SK-N-SH treated with all-trans-retinoic acid at 6 μM for 48 hours (cell line): ENCODE results near the gene KRTAP5-2.

ENCODE experiments used
- ATAC-seq: fragments of 200-7000 bp; cut with Tn5 transposase; 3 replicates; pipeline ENCODE4 v1.9.1; 2020; ENCODE audit warnings: mild to moderate bottlenecking, moderate library complexity
- BACH2 ChIP-seq: fragments of 250-450 bp; sonication (Bioruptor Pico); IDR thresholded peaks from 2 replicates; pipeline ENCODE4 v1.9.0; 2021; ENCODE audit warnings: mild to moderate bottlenecking, borderline replicate concordance
- CREB5 ChIP-seq: fragments of 250-450 bp; sonication (Bioruptor Pico); IDR thresholded peaks from 2 replicates; pipeline ENCODE4 v1.5.1; 2020; ENCODE audit warnings: low read depth, mild to moderate bottlenecking, moderate library complexity
- CSDC2 ChIP-seq: fragments of 250-450 bp; sonication (Bioruptor Pico); IDR thresholded peaks from 2 replicates; pipeline ENCODE4 v1.5.0; 2020; ENCODE audit warnings: mild to moderate bottlenecking, moderate library complexity
- GLIS3 ChIP-seq: fragments of 250-450 bp; sonication (Bioruptor Pico); IDR thresholded peaks from 2 replicates; pipeline ENCODE4 v1.5.0; 2020; ENCODE audit warnings: mild to moderate bottlenecking, moderate library complexity
- ISL1 ChIP-seq: fragments of 250-450 bp; sonication (Bioruptor Pico); IDR thresholded peaks from 2 replicates; pipeline ENCODE4 v2.1.2; 2022; ENCODE audit warnings: mild to moderate bottlenecking, moderate library complexity
- OSR1 ChIP-seq: fragments of 250-450 bp; sonication (Bioruptor Pico); IDR thresholded peaks from 2 replicates; pipeline ENCODE4 v1.8.0; 2022; ENCODE audit warnings: moderate library complexity, mild to moderate bottlenecking, inconsistent platforms
- SNAI2 ChIP-seq: fragments of 250-450 bp; sonication (Bioruptor Pico); IDR thresholded peaks from 2 replicates; pipeline ENCODE4 v1.5.0; 2020; ENCODE audit warnings: mild to moderate bottlenecking, moderate library complexity
- TCF4 ChIP-seq: fragments of 250-450 bp; sonication (Bioruptor Pico); IDR thresholded peaks from 2 replicates; pipeline ENCODE4 v1.8.0; 2021; ENCODE audit warnings: mild to moderate bottlenecking, moderate library complexity, borderline replicate concordance
- ZC3H10 ChIP-seq: fragments of 250-450 bp; sonication (Bioruptor Pico); IDR thresholded peaks from 2 replicates; pipeline ENCODE4 v1.5.1; 2021; ENCODE audit warnings: mild to moderate bottlenecking, moderate library complexity
- ZFP3 ChIP-seq: fragments of 250-450 bp; sonication (Bioruptor Pico); IDR thresholded peaks from 2 replicates; pipeline ENCODE4 v1.5.0; 2020; ENCODE audit warnings: mild to moderate bottlenecking, moderate library complexity
- ZFP30 ChIP-seq: fragments of 450-650 bp; formaldehyde crosslinking; IDR thresholded peaks from 2 replicates; pipeline ENCODE4 v1.5.0; 2022; ENCODE audit warnings: mild to moderate bottlenecking, moderate library complexity
- ZNF565 ChIP-seq: fragments of 450-650 bp; formaldehyde crosslinking; conservative IDR thresholded peaks from 2 replicates; pipeline ENCODE4 v1.5.0; 2020; ENCODE audit warnings: low read depth, mild to moderate bottlenecking, moderate library complexity
- ZNF70 ChIP-seq: fragments of 450-650 bp; formaldehyde crosslinking; IDR thresholded peaks from 2 replicates; pipeline ENCODE4 v1.5.0; 2020; ENCODE audit warnings: mild to moderate bottlenecking, moderate library complexity
- ZNF8 ChIP-seq: fragments of 450-650 bp; formaldehyde crosslinking; IDR thresholded peaks from 2 replicates; pipeline ENCODE4 v1.5.0; 2020; ENCODE audit warnings: mild to moderate bottlenecking, moderate library complexity
- TF ChIP-seq, protein P1 (sequence below): fragments of 250-450 bp; sonication (Bioruptor Pico); IDR thresholded peaks from 2 replicates; pipeline ENCODE4 v1.8.0; 2020; ENCODE audit warnings: mild to moderate bottlenecking, moderate library complexity, borderline replicate concordance
- TF ChIP-seq, protein P2 (sequence below): fragments of 250-450 bp; sonication (Bioruptor Pico); IDR thresholded peaks from 2 replicates; pipeline ENCODE4 v1.5.0; 2020; ENCODE audit warnings: mild to moderate bottlenecking, moderate library complexity
- TF ChIP-seq, protein P3 (sequence below): fragments of 250-450 bp; sonication (Bioruptor Pico); IDR thresholded peaks from 2 replicates; pipeline ENCODE4 v1.8.0; 2021; ENCODE audit warnings: low read depth, mild to moderate bottlenecking, moderate library complexity, borderline replicate concordance

KRTAP5-2 gene

DNA sequence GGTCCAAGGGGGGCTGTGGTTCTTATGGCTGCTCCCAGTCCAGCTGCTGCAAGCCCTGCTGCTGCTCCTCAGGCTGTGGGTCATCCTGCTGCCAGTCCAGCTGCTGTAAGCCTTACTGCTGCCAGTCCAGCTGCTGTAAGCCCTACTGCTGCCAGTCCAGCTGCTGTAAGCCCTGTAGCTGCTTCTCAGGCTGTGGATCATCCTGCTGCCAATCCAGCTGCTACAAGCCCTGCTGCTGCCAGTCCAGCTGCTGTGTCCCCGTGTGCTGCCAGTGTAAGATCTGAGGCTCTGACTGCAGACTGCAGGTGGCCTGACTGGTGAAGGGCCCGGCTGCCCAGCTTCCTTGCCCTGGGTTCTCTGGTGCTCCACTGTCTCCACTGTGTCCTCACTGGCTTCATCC lies 32.2 kb upstream of the KRTAP5-2 start:
- no peak for ATAC-seq
- TF ChIP-seq CREB5 (CRISPR knock-in tag) (no peak), ZNF565 (CRISPR knock-in tag) (no peak), TCF4 (CRISPR knock-in tag) (no peak), ZNF70 (CRISPR knock-in tag) (no peak), BACH2 (CRISPR knock-in tag) (no peak), ZFP30 (no peak), ISL1 (CRISPR knock-in tag) (no peak), SNAI2 (CRISPR knock-in tag) (no peak), ZFP3 (CRISPR knock-in tag) (no peak), ZNF8 (CRISPR knock-in tag) (no peak), CSDC2 (CRISPR knock-in tag) (no peak)
- TF ChIP-seq, protein P1, sequence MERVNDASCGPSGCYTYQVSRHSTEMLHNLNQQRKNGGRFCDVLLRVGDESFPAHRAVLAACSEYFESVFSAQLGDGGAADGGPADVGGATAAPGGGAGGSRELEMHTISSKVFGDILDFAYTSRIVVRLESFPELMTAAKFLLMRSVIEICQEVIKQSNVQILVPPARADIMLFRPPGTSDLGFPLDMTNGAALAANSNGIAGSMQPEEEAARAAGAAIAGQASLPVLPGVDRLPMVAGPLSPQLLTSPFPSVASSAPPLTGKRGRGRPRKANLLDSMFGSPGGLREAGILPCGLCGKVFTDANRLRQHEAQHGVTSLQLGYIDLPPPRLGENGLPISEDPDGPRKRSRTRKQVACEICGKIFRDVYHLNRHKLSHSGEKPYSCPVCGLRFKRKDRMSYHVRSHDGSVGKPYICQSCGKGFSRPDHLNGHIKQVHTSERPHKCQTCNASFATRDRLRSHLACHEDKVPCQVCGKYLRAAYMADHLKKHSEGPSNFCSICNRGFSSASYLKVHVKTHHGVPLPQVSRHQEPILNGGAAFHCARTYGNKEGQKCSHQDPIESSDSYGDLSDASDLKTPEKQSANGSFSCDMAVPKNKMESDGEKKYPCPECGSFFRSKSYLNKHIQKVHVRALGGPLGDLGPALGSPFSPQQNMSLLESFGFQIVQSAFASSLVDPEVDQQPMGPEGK (CRISPR knock-in tag): no peak

DNA sequence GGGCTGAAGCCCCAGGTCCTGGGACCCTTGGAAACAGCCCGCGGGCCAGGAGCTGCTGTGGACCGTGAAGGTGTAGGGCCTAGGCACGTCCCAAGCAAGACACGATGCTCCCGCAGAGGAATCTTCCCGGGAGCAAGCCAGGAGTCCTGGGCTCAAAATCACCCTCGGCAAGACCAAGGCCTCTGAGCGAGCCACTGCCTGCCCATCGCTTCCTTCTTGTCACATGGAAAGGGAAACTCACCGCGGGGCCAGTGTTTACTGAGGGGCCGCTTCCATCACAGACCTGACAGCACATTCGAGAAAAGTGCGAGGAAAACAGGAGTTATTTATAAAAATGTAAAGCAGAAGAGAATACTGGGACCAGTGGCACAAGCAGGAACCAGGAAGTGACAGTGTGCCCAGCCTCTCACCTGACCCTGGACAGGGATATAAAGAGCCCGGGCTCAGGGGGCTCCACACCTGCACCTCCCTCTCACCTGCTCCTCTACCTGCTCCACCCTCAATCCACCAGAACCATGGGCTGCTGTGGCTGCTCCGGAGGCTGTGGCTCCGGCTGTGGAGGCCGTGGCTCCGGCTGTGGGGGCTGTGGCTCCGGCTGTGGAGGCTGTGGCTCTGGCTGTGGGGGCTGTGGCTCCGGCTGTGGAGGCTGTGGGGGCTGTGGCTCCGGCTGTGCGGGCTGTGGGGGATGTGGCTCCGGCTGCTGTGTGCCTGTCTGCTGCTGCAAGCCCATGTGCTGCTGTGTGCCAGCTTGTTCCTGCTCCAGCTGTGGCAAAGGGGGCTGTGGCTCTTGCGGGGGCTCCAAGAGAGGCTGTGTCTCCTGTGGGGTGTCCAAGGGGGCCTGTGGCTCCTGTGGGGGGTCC lies 31.5 kb upstream of the KRTAP5-2 start, which contains the start of gene KRTAP5-5:
Gene KRTAP5-5 (plus strand): TSS at position 450 of the 860 bp plus-strand sequence. CDS start 66 bp downstream, at position 516.
- no peak for ATAC-seq
- no peak for TF ChIP-seq OSR1 (CRISPR knock-in tag)
- no peak for TF ChIP-seq ZNF70 (CRISPR knock-in tag)
- TF ChIP-seq ZC3H10 (CRISPR knock-in tag): no peak

DNA sequence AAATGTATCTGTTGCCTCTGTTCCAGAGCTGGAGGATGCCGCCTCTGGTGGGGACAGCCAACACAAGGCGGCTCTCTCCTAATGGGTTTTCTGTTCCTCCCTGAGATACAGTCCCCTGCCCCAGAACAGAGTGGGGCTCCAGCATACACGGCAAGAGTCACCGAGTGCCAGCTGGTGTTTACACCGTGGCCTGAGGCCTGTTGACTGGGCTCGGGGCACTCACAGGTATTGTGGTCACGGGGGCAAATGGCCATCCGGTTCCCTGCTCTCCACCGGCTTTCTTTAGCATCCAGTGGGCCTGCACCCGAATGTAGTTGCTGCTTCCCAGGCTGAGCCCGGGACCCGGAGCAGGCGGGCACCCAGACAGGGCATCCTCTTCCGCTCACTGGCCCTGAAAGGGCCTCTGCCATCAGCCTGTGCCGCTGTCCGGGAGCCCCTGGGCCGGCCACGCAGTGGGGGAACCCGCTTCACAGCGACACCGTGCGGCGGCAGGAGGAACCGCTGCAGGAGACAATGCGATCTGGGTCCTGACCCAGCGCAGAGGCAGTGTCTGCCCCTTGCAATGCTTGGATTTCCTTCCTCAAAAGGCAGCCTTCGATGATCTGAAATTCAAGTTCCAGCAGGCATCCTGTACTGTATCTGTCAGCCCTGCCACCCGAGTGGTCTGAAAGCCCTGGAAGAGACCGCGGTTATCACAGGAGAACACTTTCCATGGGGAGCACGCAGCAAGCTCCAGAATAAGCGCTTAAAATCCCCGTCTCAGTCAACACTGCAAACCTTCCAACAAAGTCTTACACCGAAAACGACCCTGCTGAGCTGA lies 30.6 kb upstream of the KRTAP5-2 start:
- TF ChIP-seq, protein P1 (CRISPR knock-in tag): no peak
- TF ChIP-seq, protein P2, sequence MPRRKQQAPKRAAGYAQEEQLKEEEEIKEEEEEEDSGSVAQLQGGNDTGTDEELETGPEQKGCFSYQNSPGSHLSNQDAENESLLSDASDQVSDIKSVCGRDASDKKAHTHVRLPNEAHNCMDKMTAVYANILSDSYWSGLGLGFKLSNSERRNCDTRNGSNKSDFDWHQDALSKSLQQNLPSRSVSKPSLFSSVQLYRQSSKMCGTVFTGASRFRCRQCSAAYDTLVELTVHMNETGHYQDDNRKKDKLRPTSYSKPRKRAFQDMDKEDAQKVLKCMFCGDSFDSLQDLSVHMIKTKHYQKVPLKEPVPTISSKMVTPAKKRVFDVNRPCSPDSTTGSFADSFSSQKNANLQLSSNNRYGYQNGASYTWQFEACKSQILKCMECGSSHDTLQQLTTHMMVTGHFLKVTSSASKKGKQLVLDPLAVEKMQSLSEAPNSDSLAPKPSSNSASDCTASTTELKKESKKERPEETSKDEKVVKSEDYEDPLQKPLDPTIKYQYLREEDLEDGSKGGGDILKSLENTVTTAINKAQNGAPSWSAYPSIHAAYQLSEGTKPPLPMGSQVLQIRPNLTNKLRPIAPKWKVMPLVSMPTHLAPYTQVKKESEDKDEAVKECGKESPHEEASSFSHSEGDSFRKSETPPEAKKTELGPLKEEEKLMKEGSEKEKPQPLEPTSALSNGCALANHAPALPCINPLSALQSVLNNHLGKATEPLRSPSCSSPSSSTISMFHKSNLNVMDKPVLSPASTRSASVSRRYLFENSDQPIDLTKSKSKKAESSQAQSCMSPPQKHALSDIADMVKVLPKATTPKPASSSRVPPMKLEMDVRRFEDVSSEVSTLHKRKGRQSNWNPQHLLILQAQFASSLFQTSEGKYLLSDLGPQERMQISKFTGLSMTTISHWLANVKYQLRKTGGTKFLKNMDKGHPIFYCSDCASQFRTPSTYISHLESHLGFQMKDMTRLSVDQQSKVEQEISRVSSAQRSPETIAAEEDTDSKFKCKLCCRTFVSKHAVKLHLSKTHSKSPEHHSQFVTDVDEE (CRISPR knock-in tag): no peak
- no peak for TF ChIP-seq ZFP30
- no peak for TF ChIP-seq GLIS3 (CRISPR knock-in tag)
- TF ChIP-seq CSDC2 (CRISPR knock-in tag): no peak
- no peak for TF ChIP-seq SNAI2 (CRISPR knock-in tag)
- no peak for TF ChIP-seq ZNF70 (CRISPR knock-in tag)
- TF ChIP-seq, protein P3, sequence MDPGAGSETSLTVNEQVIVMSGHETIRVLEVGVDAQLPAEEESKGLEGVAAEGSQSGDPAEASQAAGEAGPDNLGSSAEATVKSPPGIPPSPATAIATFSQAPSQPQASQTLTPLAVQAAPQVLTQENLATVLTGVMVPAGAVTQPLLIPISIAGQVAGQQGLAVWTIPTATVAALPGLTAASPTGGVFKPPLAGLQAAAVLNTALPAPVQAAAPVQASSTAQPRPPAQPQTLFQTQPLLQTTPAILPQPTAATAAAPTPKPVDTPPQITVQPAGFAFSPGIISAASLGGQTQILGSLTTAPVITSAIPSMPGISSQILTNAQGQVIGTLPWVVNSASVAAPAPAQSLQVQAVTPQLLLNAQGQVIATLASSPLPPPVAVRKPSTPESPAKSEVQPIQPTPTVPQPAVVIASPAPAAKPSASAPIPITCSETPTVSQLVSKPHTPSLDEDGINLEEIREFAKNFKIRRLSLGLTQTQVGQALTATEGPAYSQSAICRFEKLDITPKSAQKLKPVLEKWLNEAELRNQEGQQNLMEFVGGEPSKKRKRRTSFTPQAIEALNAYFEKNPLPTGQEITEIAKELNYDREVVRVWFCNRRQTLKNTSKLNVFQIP: no peak
- TF ChIP-seq, all 23 proteins: peak for 0
- ATAC-seq: peak; percentile 98
